OCI-LY7 (cell line): ENCODE measurements around the gene PODXL2. TPM values are rescaled to one million over a fixed set of nuclear protein-coding genes. Genes with fewer than 3 reads are reported as not detected.

Source experiments
- BruUV-seq: library from RNA; stranded (reverse); fragments of 400-500 nt; replicated peaks from 2 replicates; lab custom pipeline; 2021; lab: Mats Ljungman, UMichigan
- CTCF ChIA-PET: fragments of 300-600 bp; sonication (Branson Sonifier 250); formaldehyde crosslinking; loops from one replicate; lab custom pipeline; 2022; ENCODE audit warnings: antibody characterized with exemption; ENCODE audit not compliant: unreplicated experiment; lab: Charles Lee
- POLR2A ChIA-PET: fragments of 300-600 bp; sonication (Branson Sonifier 250); formaldehyde crosslinking; loops from one replicate; lab custom pipeline; 2022; ENCODE audit warnings: antibody characterized with exemption; lab: Charles Lee
- DNase-seq: peaks from one replicate; pipeline ENCODE4 v3.0.0-alpha.2; 2015; ENCODE audit warnings: low spot score
- H2AFZ ChIP-seq: fragments of 200-600 bp; sonication (generic), shearing (Covaris generic); 2 replicates; pipeline ENCODE4 v1.6.1; 2014; ENCODE audit warnings: mild to moderate bottlenecking, antibody characterized with exemption, low read length, moderate library complexity
- H3K27ac ChIP-seq: fragments of 200-600 bp; sonication (generic); 2 replicates; pipeline ENCODE4 v1.5.1; 2014; ENCODE audit warnings: mixed run types, low read depth, mild to moderate bottlenecking, moderate library complexity, low read length, inconsistent platforms; ENCODE audit not compliant: poor library complexity, severe bottlenecking
- H3K36me3 ChIP-seq: fragments of 200-600 bp; sonication (generic); 2 replicates; pipeline ENCODE4 v1.6.1; 2014; ENCODE audit warnings: mild to moderate bottlenecking, antibody characterized with exemption, low read length, moderate library complexity, mixed read lengths; ENCODE audit not compliant: insufficient read depth
- H3K4me1 ChIP-seq: fragments of 200-600 bp; sonication (generic); 2 replicates; pipeline ENCODE4 v1.5.1; 2014; ENCODE audit warnings: mild to moderate bottlenecking, low read length; ENCODE audit not compliant: insufficient read depth, poor library complexity, severe bottlenecking
- H3K4me2 ChIP-seq: fragments of 200-600 bp; sonication (generic); 2 replicates; pipeline ENCODE4 v1.6.1; 2014; ENCODE audit warnings: mild to moderate bottlenecking, low read length
- H3K4me3 ChIP-seq: fragments of 200-600 bp; sonication (generic); 2 replicates; pipeline ENCODE4 v1.5.1; 2014; ENCODE audit warnings: mild to moderate bottlenecking, low read depth, low read length; ENCODE audit not compliant: poor library complexity, severe bottlenecking
- H3K79me2 ChIP-seq: fragments of 200-600 bp; sonication (generic); 2 replicates; pipeline ENCODE4 v1.6.1; 2016; ENCODE audit warnings: low read depth, mild to moderate bottlenecking, low read length, moderate library complexity, mixed read lengths; ENCODE audit not compliant: insufficient read depth
- H3K9me2 ChIP-seq: fragments of 200-600 bp; sonication (generic); 2 replicates; pipeline ENCODE4 v1.6.1; 2016; ENCODE audit warnings: mild to moderate bottlenecking, low read length, mixed read lengths; ENCODE audit not compliant: insufficient read depth
- H3K9me3 ChIP-seq: fragments of 200-600 bp; sonication (generic); 2 replicates; pipeline ENCODE4 v1.6.1; 2014; ENCODE audit warnings: mild to moderate bottlenecking, mixed run types, low read length, mixed read lengths
- H4K20me1 ChIP-seq: fragments of 200-600 bp; sonication (generic); 2 replicates; pipeline ENCODE4 v1.6.1; 2014; ENCODE audit warnings: mild to moderate bottlenecking, antibody characterized with exemption, low read length, moderate library complexity, mixed read lengths; ENCODE audit not compliant: insufficient read depth
- EZH2phosphoT487 ChIP-seq: fragments of 200-600 bp; sonication (generic); IDR thresholded peaks from 2 replicates; pipeline ENCODE4 v1.6.1; 2018; ENCODE audit warnings: low read depth, borderline replicate concordance, mild to moderate bottlenecking, mixed run types, antibody characterized with exemption, low read length, moderate library complexity, mixed read lengths
- intact Hi-C: fragments of 100-400 bp; cut with micrococcal nuclease; formaldehyde crosslinking; loops from one replicate; pipeline ENCODE4 v1.10.0; 2022; ENCODE audit not compliant: unreplicated experiment
- total RNA-seq, 2 experiments: library from RNA; depleted of rRNA in 1 of 2; stranded (reverse); fragments of >200 nt in 1 of 2; shearing (Covaris generic) in 1 of 2; gene quantifications; 2 replicates each; pipeline ENCODE4 v1.2.3, GENCODE V29; 2014 to 2022
- TF ChIP-seq, protein P1 (sequence below): fragments of 200-600 bp; sonication (generic); conservative IDR thresholded peaks from 2 replicates; pipeline ENCODE4 v1.5.1; 2014; ENCODE audit warnings: mild to moderate bottlenecking, antibody characterized with exemption, low read length, moderate library complexity, mixed read lengths

Gene PODXL2
- total RNA-seq, 2 experiments from 2014 or later, result 16.1 to 29.4 TPM

GRCh38 chr3:127670761-127671522 is 42.0 kb downstream of the PODXL2 start:
- Histone ChIP-seq H3K36me3 (peaks cover 3% of the 10 kb centered on the region; the same call in 1 of the 2 replicates), H3K4me2 (no peak overlapping the region), H3K9me3 (no peaks in the 10 kb centered on the region), H3K27ac (no peak overlapping the region), H3K9me2 (no peaks in the 10 kb centered on the region), H3K4me3 (no peak overlapping the region), H2AFZ (no peak overlapping the region), H3K4me1 (peaks cover 24% of the 10 kb centered on the region), H4K20me1 (no peaks in the 10 kb centered on the region), H3K79me2 (no peaks in the 10 kb centered on the region)
- no peak for DNase-seq
- ChIA-PET CTCF (no interaction called here), POLR2A (no interaction called here)
- intact Hi-C loops, result loop anchor here (5.0 kb wide), 1 partner anchor 94 kb away; no protein-coding TSS in a partner anchor
- TF ChIP-seq, protein P1, sequence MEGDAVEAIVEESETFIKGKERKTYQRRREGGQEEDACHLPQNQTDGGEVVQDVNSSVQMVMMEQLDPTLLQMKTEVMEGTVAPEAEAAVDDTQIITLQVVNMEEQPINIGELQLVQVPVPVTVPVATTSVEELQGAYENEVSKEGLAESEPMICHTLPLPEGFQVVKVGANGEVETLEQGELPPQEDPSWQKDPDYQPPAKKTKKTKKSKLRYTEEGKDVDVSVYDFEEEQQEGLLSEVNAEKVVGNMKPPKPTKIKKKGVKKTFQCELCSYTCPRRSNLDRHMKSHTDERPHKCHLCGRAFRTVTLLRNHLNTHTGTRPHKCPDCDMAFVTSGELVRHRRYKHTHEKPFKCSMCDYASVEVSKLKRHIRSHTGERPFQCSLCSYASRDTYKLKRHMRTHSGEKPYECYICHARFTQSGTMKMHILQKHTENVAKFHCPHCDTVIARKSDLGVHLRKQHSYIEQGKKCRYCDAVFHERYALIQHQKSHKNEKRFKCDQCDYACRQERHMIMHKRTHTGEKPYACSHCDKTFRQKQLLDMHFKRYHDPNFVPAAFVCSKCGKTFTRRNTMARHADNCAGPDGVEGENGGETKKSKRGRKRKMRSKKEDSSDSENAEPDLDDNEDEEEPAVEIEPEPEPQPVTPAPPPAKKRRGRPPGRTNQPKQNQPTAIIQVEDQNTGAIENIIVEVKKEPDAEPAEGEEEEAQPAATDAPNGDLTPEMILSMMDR, result no peak
- no peak for TF ChIP-seq EZH2phosphoT487
- BruUV-seq, result no TSS peak

DNA sequence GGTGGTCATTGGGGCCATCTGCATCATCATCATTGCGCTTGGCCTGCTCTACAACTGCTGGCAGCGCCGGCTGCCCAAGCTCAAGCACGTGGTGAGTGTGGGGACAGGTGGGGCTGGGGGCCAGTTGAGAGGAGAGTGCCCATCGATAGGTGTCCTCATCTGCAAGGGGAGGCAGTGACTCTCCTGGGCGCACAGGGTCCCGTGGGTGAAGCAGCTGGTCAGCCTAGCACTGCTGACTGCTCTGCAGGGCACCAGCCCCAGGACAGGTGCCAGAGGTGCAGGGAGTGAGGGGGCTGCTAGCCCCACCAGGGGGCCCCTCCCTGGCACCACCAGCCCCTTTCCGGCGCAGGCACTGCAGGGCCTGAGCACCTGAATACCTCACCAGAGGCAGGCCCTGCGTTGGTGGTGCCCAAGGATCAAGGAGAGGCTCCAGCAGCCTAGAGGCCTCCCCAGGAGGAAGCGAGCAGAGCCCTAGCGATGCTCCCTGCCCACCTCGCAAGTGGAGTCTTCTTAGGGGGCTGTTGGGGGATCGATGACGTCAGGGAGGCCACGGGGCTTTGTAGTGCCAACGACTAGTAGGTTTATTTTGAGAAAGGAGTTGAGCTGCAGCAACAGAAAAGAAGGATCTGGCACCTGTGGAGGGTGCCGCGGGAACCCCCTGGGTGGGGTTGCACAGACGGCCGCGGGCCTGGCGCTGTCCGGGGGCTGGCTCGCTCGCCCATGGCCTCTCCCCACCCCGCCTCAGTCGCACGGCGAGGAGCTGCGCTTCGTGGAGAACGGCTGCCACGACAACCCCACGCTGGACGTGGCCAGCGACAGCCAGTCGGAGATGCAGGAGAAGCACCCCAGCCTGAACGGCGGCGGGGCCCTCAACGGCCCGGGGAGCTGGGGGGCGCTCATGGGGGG is 42.8 kb downstream of the PODXL2 start:
- H4K20me1 ChIP-seq, result no peaks in the 10 kb centered on the region
- no peaks in the 10 kb centered on the region for H3K79me2 ChIP-seq
- H3K4me1 ChIP-seq, result peaks cover 24% of the 10 kb centered on the region
- peak overlapping the region; percentile 82; the same call in 1 of the 2 replicates for H2AFZ ChIP-seq
- TF ChIP-seq, protein P1, result peak; percentile 22; the same call in 1 of the 2 replicates
- no peak for TF ChIP-seq EZH2phosphoT487
- H3K9me3 ChIP-seq, result no peaks in the 10 kb centered on the region
- DNase-seq, result peak; percentile 33
- POLR2A ChIA-PET, result interaction anchor here (0.6 to 1.2 kb wide), 2 partner anchors 74 to 131 kb away, joined by 3 to 5 read pairs; partner anchors contain the start of gene MCM2
- no peaks in the 10 kb centered on the region for H3K36me3 ChIP-seq
- CTCF ChIA-PET, result no interaction called here
- H3K9me2 ChIP-seq, result no peaks in the 10 kb centered on the region
- H3K4me2 ChIP-seq, result peak overlapping the region; percentile 95
- intact Hi-C loops, result loop anchor here (2.0 to 5.0 kb wide), 3 partner anchors 65 to 94 kb away; partner anchors contain the start of gene MCM2
- BruUV-seq, result no TSS peak
- peak overlapping the region; percentile 51 for H3K27ac ChIP-seq
- peak overlapping the region; percentile 84 for H3K4me3 ChIP-seq
